Testis (tissue), 3 donors: Measurements from ENCODE around the gene SERGEF. TPM values are rescaled to one million over a fixed set of nuclear protein-coding genes. Genes with fewer than 3 reads are reported as not detected.

Experiments used
- DNase-seq: peaks from one replicate; pipeline ENCODE4 v3.0.0-alpha.2; 2019
- H3K27ac ChIP-seq, 2 donors: fragments of 200-600 bp; sonication (generic); one replicate each; pipeline ENCODE4 v1.5.1; 2019
- H3K27me3 ChIP-seq: fragments of 200-600 bp; sonication (generic); one replicate; pipeline ENCODE4 v1.5.1; 2019
- H3K36me3 ChIP-seq: fragments of 200-600 bp; sonication (generic); one replicate; pipeline ENCODE4 v1.5.1; 2017; ENCODE audit warnings: low read depth; ENCODE audit errors: missing control alignments
- H3K4me1 ChIP-seq: fragments of 200-600 bp; sonication (generic); one replicate; pipeline ENCODE4 v1.5.1; 2019
- H3K4me3 ChIP-seq, 2 donors: fragments of 200-600 bp; sonication (generic); one replicate each; pipeline ENCODE4 v1.5.1; 2017 to 2019
- H3K9me3 ChIP-seq: fragments of 200-600 bp; sonication (generic); one replicate; pipeline ENCODE4 v1.5.1; 2017
- CTCF ChIP-seq, 3 experiments: fragments of 450-650 bp in 2 of 3; fragments of 200-600 bp in 1 of 3; sonication (generic) in 1 of 3; IDR thresholded peaks; one replicate each; pipeline ENCODE4 v1.5.1; 2016 to 2019; ENCODE audit warnings: antibody characterized with exemption in 3 of 3, mild to moderate bottlenecking in 2 of 3, moderate library complexity in 1 of 3
- POLR2A ChIP-seq: fragments of 450-650 bp; IDR thresholded peaks from one replicate; pipeline ENCODE4 v1.6.1; 2017; ENCODE audit warnings: antibody characterized with exemption, mild to moderate bottlenecking, moderate library complexity
- WGBS, 2 donors: methylation state at CpG; one replicate each; pipeline ENCODE4 v1.1.5; 2018; 5-methylcytosine and 5-hydroxymethylcytosine counted together
- intact Hi-C: fragments of 100-400 bp; cut with DNase I; formaldehyde crosslinking; loops from one replicate; pipeline ENCODE4 v1.15.1; 2023; ENCODE audit warnings: low total_unique reads
- polyA plus RNA-seq: library from polyadenylated mRNA; stranded (reverse); fragments of 350-450 nt; fragmentation: Illumina TruSeq; extraction: RNeasy Lipid Tissue Mini Kit (QIAGEN cat#74804); gene quantifications from one replicate; pipeline ENCODE4 v1.2.3, GENCODE V29; 2014; ENCODE audit warnings: low read depth, low replicate concordance; ENCODE audit not compliant: insufficient read depth
- total RNA-seq, 2 donors: library from RNA; depleted of rRNA; stranded (reverse); fragments of >200 nt; gene quantifications; one replicate each; pipeline ENCODE4 v1.2.3, GENCODE V29; 2016

SERGEF gene
- total and polyA plus RNA-seq, 3 donors from 2014 or later = 12.5 to 37.5 (median 23.1) TPM

- Histone ChIP-seq H3K9me3 (no peaks in the 10 kb centered on the region), H3K36me3 (no peaks in the 10 kb centered on the region), H3K4me3 (no peak overlapping the region), H3K4me1 (no peaks in the 10 kb centered on the region), H3K27ac (no peak overlapping the region), H3K27me3 (no peaks in the 10 kb centered on the region)
- 69 to 76% methylated on average over 1 of the region's 1 CpG for WGBS, 2 donors
- intact Hi-C loops = no loop called here
- DNase-seq = no peak
- no peak for TF ChIP-seq CTCF (IDR thresholded peaks at IDR 0.05)
- no peak for TF ChIP-seq POLR2A
Observed at GRCh38 chr11:17939542-17939941, 73.3 kb downstream of the SERGEF start.

GRCh38 chr11:17936790-17937189 is 76.1 kb downstream of the SERGEF start:
- DNase-seq = no peak
- Histone ChIP-seq H3K36me3 (no peaks in the 10 kb centered on the region), H3K4me3 (no peak overlapping the region), H3K27ac (no peak overlapping the region), H3K9me3 (no peaks in the 10 kb centered on the region), H3K4me1 (no peaks in the 10 kb centered on the region), H3K27me3 (no peaks in the 10 kb centered on the region)
- intact Hi-C loops = no loop called here
- WGBS, 2 donors = 88 to 96% methylated on average over 1 of the region's 1 CpG
- no peak for TF ChIP-seq POLR2A
- no peak for TF ChIP-seq CTCF (IDR thresholded peaks at IDR 0.05)

GRCh38 chr11:17934194-17934593 is 78.7 kb downstream of the SERGEF start:
- H3K36me3 ChIP-seq = no peaks in the 10 kb centered on the region
- no peak for DNase-seq
- no peak overlapping the region for H3K27ac ChIP-seq
- no peaks in the 10 kb centered on the region for H3K9me3 ChIP-seq
- no peak overlapping the region for H3K4me3 ChIP-seq
- no peaks in the 10 kb centered on the region for H3K27me3 ChIP-seq
- intact Hi-C loops = no loop called here
- TF ChIP-seq POLR2A (no peak), CTCF (IDR thresholded peaks at IDR 0.05) (no peak)
- H3K4me1 ChIP-seq = no peaks in the 10 kb centered on the region
- WGBS, 2 donors = 97 to 98% methylated on average over 1 of the region's 1 CpG

GRCh38 chr11:17933708-17934107 is 79.1 kb downstream of the SERGEF start:
- intact Hi-C loops = no loop called here
- no peaks in the 10 kb centered on the region for H3K36me3 ChIP-seq

More at GRCh38 chr11:17933708-17934107, 79.1 kb downstream of the SERGEF start:
- Histone ChIP-seq H3K4me3 (no peak overlapping the region), H3K4me1 (no peaks in the 10 kb centered on the region), H3K9me3 (no peaks in the 10 kb centered on the region), H3K27ac (no peak overlapping the region), H3K27me3 (no peaks in the 10 kb centered on the region)
- WGBS, 2 donors = 96 to 100% methylated on average over 1 of the region's 1 CpG
- TF ChIP-seq CTCF (IDR thresholded peaks at IDR 0.05) (no peak), POLR2A (no peak)
- no peak for DNase-seq
